Cardiac fibroblast (primary cell): ENCODE data around the gene KNTC1.
"Not testable (repeated sequence)": the region's sequence is repeated elsewhere in the genome, so short reads cannot be mapped to it uniquely, and the experiment has no call there.

Experiments used
- DNase-seq, 2 donors: peaks; one replicate each; pipeline versions ENCODE4 v3.0.0 to v3.0.0-alpha.2; 2010; ENCODE audit warnings: low read depth in 2 of 2
- H3K4me3 ChIP-seq, 2 donors: replicated peaks in 1 of 2; 1 replicate in 1 of 2; 2 replicates in 1 of 2; pipeline ENCODE4 v1.5.1; 2011; ENCODE audit warnings: low read depth in 2 of 2, low read length in 2 of 2, mild to moderate bottlenecking in 2 of 2, moderate library complexity in 1 of 2
- TF ChIP-seq, protein P1 (sequence below): IDR thresholded peaks from one replicate; pipeline ENCODE4 v1.5.1; 2011; ENCODE audit warnings: low read depth, mild to moderate bottlenecking, low read length, inconsistent platforms

The KNTC1 gene

DNA sequence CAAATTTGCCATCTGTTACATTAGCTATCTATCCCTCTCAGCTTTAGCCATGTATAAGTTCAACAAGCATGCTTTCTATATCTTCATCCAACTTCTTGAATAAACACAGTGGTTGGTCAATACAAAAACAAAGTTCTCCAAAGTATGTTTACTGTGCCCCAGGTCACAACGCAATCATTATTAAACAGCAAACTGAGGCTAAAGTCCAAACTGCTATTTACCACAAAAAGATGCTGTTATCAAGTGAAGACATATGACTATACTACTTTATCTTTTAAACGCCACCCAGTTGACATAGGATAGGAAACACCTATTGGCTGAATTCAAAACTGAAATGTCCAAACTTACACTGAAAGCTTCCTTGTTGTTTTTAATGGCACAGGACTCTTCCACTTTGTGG lies 38.0 kb upstream of the KNTC1 start:
- DNase-seq: no peak
- no peak overlapping the region for H3K4me3 ChIP-seq
- TF ChIP-seq, protein P1, sequence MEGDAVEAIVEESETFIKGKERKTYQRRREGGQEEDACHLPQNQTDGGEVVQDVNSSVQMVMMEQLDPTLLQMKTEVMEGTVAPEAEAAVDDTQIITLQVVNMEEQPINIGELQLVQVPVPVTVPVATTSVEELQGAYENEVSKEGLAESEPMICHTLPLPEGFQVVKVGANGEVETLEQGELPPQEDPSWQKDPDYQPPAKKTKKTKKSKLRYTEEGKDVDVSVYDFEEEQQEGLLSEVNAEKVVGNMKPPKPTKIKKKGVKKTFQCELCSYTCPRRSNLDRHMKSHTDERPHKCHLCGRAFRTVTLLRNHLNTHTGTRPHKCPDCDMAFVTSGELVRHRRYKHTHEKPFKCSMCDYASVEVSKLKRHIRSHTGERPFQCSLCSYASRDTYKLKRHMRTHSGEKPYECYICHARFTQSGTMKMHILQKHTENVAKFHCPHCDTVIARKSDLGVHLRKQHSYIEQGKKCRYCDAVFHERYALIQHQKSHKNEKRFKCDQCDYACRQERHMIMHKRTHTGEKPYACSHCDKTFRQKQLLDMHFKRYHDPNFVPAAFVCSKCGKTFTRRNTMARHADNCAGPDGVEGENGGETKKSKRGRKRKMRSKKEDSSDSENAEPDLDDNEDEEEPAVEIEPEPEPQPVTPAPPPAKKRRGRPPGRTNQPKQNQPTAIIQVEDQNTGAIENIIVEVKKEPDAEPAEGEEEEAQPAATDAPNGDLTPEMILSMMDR: no peak

- TF ChIP-seq, protein P1: no peak
- DNase-seq: no peak
- no peak overlapping the region for H3K4me3 ChIP-seq
Observed at GRCh38 chr12:122491991-122492390, 35.1 kb upstream of the KNTC1 start.

DNA sequence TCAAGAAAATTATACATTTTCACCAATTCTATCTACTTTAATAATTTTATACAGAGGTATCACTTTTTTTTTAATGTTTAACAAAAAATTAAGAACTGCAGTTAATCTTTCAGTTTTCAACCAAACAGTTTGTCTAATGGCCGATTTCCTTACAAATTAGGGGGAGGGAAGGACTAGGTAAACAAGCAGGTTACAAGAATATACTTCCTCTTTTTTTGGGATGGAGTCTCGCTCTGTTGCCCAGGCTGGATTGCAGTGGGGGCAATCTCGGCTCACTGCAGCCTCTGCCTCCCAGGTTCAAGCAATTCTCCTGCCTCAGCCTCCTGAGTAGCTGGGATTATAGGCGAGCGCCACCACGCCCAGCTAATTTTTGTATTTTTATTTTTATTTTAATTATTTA lies 33.8 kb upstream of the KNTC1 start:
- not testable (repeated sequence) for DNase-seq, H3K4me3 ChIP-seq

DNA sequence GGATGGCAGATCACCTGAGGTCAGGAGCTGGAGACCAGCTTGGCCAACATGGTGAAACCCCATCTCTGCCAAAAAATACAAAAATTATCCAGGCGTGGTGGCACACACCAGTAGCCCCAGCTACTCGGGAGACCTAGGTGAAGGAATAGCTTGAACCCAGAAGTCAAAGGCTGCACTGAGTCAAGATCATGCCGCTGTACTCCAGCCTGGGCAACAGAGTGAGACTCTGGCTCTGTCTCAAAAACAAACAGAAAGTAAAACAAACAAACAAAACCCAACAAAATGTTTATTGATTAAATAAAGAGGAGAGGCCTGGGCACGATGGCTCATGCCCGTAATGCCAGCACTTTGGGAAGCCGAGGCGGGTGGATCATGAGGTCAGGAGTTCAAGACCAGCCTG lies 31.8 kb upstream of the KNTC1 start:
- TF ChIP-seq, protein P1: no peak
- H3K4me3 ChIP-seq: no peak overlapping the region
- no peak for DNase-seq

DNA sequence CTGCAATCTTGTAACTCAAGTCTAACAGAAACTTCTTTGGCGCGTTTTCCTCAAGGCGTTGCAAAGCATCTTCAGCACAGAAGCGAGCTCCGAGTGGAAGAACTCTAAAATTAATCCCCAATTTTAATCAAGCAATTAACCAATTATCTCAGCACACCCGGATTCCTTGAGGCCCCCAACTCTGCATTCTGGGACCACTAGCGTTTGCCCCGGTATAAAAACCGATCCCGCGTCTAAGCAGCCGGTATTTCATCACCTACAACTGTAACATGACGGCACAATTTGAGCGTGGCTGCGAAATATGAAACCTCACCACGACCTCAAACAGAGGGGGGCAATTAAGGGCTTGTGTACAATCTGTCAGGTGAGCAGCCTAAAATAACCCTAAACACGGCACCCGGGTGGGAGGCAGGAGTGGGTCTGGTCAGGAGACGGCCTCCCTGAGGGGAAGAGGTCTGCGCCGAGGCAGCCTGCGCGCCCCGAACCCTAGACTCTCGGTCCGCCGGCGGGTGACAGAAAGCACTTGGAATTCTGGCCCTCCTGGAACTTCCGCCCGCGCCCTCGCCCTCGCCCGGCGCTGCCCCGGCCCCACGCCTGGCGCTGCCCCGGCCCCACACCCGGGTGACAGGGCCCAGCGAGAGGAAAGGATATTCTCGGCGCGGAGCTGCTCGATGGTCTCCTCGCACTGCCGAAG lies 26.9 kb upstream of the KNTC1 start:
- DNase-seq: peak; percentile 66 to 77
- peak overlapping the region; percentile 87 to 88 for H3K4me3 ChIP-seq
- TF ChIP-seq, protein P1: no peak

DNA sequence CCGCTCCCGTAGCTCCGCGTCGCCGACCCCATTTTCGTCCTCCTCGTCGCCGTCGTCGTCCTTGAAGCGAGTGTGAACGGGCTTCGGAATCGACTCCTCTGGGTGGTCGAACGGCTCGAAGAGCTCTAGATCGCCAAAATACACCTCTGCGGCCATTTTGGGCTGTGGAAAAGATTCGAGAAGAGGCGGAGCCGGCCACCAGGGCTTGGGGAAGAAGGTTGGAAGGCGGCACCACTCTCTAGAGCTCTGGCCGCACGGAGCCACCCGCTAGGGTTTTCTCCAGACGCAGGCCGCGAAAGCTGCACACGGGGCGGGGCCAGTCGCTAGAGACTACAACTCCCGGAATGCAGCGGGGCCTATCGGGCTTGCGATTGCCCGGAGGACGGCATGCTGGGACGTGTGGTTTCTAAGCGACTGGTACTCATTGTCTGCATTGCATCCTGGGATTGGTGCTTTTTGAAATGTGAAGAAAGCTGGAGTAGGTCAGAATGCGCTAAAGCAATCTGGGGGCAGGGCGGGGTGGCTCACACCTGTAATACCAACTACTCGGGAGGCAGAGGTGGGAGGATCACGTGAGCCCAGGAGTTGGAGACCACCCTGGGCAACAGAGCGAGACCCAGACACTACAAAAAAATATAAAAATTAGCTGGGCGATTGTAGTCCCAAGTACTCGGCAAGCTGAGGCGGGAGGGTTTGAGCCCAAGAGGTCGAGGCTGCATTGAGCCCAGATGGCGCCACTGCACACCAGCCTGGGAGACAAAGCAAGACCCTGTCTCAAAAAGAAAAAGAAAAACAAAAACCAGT lies 26.2 kb upstream of the KNTC1 start, which contains the start of gene ZCCHC8:
Gene ZCCHC8, minus strand, starts transcription at position 248 of the 804 bp plus-strand sequence. Its CDS starts 92 bp downstream, at position 156.
- TF ChIP-seq, protein P1: no peak

DNA sequence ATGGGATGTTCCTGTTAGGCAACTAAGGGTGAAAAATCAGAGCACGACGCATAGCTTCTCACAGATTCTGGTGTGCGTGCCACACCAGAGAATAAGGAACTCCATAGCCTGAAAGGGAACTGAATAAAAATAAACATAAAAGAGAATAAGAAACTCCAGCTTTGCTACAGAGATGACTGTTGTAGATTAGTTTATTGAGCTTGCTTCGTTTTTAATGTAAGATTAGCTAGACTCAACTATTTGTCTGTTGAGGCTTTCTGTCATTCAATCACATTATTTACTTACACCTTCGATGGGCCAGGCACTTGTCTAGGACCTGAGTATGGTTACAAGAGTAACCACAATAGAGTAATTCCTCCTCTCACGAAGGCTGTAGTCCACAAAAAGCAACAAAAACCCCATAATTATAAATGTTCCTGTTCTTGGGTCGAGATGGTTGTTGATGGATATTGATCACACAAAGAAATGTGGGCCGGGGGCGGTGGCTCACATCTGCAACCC lies 25.5 kb upstream of the KNTC1 start:
- H3K4me3 ChIP-seq: no peak overlapping the region
- TF ChIP-seq, protein P1: no peak
- DNase-seq: no peak

More for the DNA sequence above, 26.2 kb upstream of the KNTC1 start, which contains the start of gene ZCCHC8:
- peak; percentile 98 to 99 for DNase-seq
- peak within 1 kb of the TSS; percentile 87 to 88 for H3K4me3 ChIP-seq
